HG03280 (cell line): ENCODE measurements around the gene GRIK4.

Source experiments
- ATAC-seq: cut with Tn5 transposase; IDR thresholded peaks from one replicate; pipeline ENCODE4 v1.9.1; 2021; ENCODE audit warnings: mild to moderate bottlenecking, moderate library complexity; ENCODE audit not compliant: unreplicated experiment

The GRIK4 gene

GRCh38 chr11:120919566-120919965 lies 408.0 kb downstream of the GRIK4 start:
- ATAC-seq, result no peak

DNA sequence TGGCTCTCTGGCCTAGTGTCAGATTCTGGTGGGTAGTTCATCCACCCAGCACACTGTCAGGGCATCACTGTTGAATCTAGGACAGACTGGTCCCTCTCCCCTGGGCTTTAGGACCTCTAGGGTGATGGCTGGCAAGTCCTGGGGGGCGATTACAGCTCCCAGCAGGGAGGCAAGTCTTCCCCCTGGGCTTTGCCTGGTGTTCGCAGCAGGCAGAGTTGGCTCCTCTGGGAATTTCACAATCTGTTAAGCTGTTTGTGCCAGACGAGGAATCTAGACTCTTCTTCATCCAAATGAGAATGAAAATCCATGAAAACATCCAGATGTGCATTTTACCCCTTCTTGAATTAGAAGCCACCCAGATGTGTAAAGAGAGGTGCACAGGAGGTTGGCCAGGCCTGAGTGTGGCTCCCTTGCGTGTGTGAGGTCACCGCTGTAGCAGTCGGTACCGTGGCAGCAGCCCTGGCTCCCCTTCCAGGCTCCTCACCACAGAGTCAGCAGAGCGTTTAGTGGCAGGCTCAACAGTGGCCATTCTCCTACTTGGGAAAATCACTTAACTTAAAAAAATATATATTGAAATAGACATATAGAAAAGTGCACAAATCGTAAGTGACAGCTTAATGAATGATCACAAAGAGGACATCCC lies 412.4 kb downstream of the GRIK4 start:
- ATAC-seq, result no peak

GRCh38 chr11:120925944-120926343 lies 414.4 kb downstream of the GRIK4 start:
- peak; percentile 95 for ATAC-seq

DNA sequence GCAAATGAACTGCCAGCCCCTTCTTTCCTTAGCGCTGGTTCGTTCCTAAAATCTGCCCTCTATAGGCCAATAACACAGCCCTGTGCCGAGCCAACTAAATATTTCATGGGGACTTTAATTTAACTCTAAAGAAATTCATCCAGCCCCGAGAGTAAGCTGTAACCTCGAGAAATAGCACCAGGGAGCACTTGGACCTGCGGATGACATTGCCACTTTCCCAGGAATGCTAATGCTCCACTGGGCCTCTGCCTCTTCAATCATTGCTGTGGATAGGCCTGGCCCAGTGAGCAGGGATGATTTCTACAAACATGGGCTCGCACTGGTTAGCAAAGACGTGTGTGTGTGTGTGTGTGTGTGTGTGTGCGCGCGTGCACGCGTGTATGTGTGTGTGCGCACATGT lies 417.1 kb downstream of the GRIK4 start:
- no peak for ATAC-seq

DNA sequence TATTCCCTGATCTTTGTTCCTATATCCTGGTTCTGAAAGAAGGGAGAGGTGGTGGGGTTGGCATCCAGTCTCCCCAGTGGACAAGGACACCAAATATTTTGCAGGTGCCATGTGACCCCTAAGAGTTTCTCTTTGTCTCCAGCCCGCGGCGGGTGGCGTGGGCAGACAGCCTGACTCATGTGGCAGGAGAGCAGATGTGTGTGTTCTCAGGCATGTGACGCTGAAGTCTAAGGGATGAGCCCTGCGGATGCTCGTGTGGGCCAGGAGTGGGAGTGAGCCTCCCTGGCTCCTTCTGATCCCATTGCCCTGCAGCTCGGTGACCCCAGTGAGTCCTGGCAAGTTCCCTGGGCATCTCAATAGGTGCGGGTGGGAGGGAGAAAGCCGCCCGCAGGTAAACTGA lies 417.5 kb downstream of the GRIK4 start:
- no peak for ATAC-seq

- peak; percentile 37 for ATAC-seq
These were observed 418.2 kb downstream of the GRIK4 start for GRCh38 chr11:120929664-120930154.

GRCh38 chr11:120931057-120931779 lies 419.7 kb downstream of the GRIK4 start:
- ATAC-seq, result no peak

- no peak for ATAC-seq
These were observed 420.9 kb downstream of the GRIK4 start for GRCh38 chr11:120932305-120932915.

- ATAC-seq, result no peak
These were observed 424.8 kb downstream of the GRIK4 start for GRCh38 chr11:120936356-120936755.

- no peak for ATAC-seq
These were observed 426.0 kb downstream of the GRIK4 start for GRCh38 chr11:120937501-120937900.

DNA sequence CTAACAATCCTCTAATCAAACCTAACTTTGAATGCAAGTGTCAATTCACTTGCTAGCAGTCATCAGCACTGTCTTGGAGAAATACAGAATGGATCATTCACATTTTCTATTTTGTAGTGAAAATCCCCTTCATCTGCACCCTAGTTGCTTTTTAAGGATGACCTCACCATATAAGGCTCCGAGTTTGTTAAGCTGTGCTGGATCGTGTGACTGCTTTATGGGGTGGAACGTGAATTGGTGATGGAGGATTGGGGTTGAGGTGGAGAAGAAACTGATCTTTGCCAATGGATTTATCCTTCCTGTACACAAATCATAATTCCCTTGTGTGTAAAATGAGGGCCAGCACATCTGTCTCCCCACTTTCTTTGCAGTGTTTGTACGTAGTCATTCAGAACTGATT lies 426.7 kb downstream of the GRIK4 start:
- no peak for ATAC-seq

GRCh38 chr11:120940160-120940848 lies 428.8 kb downstream of the GRIK4 start:
- no peak for ATAC-seq

GRCh38 chr11:120941000-120941399 lies 429.5 kb downstream of the GRIK4 start:
- no peak for ATAC-seq

- ATAC-seq, result no peak
These were observed 431.2 kb downstream of the GRIK4 start for GRCh38 chr11:120942701-120943100.

- no peak for ATAC-seq
These were observed 433.5 kb downstream of the GRIK4 start for GRCh38 chr11:120945042-120945441.

GRCh38 chr11:120950880-120951279 lies 439.3 kb downstream of the GRIK4 start:
- no peak for ATAC-seq

- no peak for ATAC-seq
These were observed 441.2 kb downstream of the GRIK4 start for GRCh38 chr11:120952461-120953434.

DNA sequence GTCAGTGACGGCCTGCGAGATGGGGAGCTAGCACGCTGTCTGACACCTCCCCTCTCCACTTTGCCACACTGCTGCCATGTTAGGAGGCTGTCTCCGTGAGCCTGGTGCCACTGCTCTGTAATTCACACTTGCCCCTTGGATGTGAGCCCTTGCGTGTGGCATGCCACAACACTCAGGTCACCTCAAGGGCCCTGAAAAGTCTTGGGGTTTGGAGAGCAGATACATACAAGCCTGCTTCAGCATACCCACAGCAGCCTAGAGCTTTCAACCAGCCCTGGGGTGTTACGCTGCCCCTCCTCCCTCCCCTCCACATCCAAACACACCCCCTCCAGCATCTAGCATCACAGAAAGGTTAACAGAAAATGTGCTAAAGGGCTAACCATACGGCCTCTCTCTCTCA lies 442.8 kb downstream of the GRIK4 start:
- no peak for ATAC-seq

- ATAC-seq, result no peak
These were observed 445.4 kb downstream of the GRIK4 start for GRCh38 chr11:120956710-120957495.
